PC-9 (cell line): ENCODE results near the gene MOB3B.

Experiments used
- CTCF ChIP-seq: fragments of 200-600 bp; sonication (generic); conservative IDR thresholded peaks from 2 replicates; pipeline ENCODE4 v1.6.1; 2017; ENCODE audit warnings: mixed run types, antibody characterized with exemption, mild to moderate bottlenecking, moderate library complexity
- EZH2 ChIP-seq: fragments of 200-600 bp; sonication (generic); IDR thresholded peaks from 2 replicates; pipeline ENCODE4 v1.8.0; 2017; ENCODE audit warnings: antibody characterized with exemption, low read depth

GRCh38 chr9:27518809-27519208 lies 10.8 kb downstream of the MOB3B start:
- TF ChIP-seq CTCF (no peak), EZH2 (no peak)
